Activated CD4-positive, CD25-positive, alpha-beta regulatory T cell (primary cell): ENCODE data around the gene HADHA.

ENCODE experiments used
- DNase-seq, 4 experiments: peaks; one replicate each; lab custom pipeline; 2025; lab: John Stamatoyannopoulos, UW

Gene HADHA

GRCh38 chr2:26191316-26192159, 52.9 kb downstream of the HADHA start:
- no peak for DNase-seq

GRCh38 chr2:26190369-26190768, 54.1 kb downstream of the HADHA start:
- DNase-seq = no peak

- DNase-seq = no peak
Observed at GRCh38 chr2:26189751-26190150, 54.7 kb downstream of the HADHA start.

- no peak for DNase-seq
Observed at GRCh38 chr2:26189123-26189522, 55.3 kb downstream of the HADHA start.

GRCh38 chr2:26187537-26188104, 56.8 kb downstream of the HADHA start:
- no peak for DNase-seq

GRCh38 chr2:26187114-26187513, 57.3 kb downstream of the HADHA start:
- no peak for DNase-seq

- no peak for DNase-seq
Observed at GRCh38 chr2:26185954-26186770, 58.3 kb downstream of the HADHA start.

GRCh38 chr2:26185304-26185928, 59.0 kb downstream of the HADHA start:
- no peak for DNase-seq

GRCh38 chr2:26184555-26185303, 59.7 kb downstream of the HADHA start:
- DNase-seq = peak; percentile 52 to 84 (median 76)

GRCh38 chr2:26184121-26184520, 60.3 kb downstream of the HADHA start:
- no peak for DNase-seq

GRCh38 chr2:26182887-26183630, 61.4 kb downstream of the HADHA start:
- DNase-seq = no peak

- no peak for DNase-seq
Observed at GRCh38 chr2:26182441-26182840, 62.0 kb downstream of the HADHA start.

GRCh38 chr2:26179446-26179913, 65.0 kb downstream of the HADHA start:
- no peak for DNase-seq

GRCh38 chr2:26178746-26179436, 65.5 kb downstream of the HADHA start:
- no peak for DNase-seq

- DNase-seq = no peak
Observed at GRCh38 chr2:26178246-26178645, 66.2 kb downstream of the HADHA start.

- no peak for DNase-seq
Observed at GRCh38 chr2:26177122-26177521, 67.3 kb downstream of the HADHA start.

GRCh38 chr2:26176279-26176615, 68.2 kb downstream of the HADHA start:
- no peak for DNase-seq

- no peak for DNase-seq
Observed at GRCh38 chr2:26175466-26176278, 68.8 kb downstream of the HADHA start.

GRCh38 chr2:26174691-26175465, 69.6 kb downstream of the HADHA start:
- DNase-seq = no peak
